Lung microvascular endothelial cell (primary cell): ENCODE data around the gene SLC25A30. TPM values are rescaled to one million over a fixed set of nuclear protein-coding genes. Genes with fewer than 3 reads are reported as not detected.
A peak's percentile ranks its signal among the peaks of the same experiment; 100 is the strongest.
"Not testable (repeated sequence)": the region's sequence is repeated elsewhere in the genome, so short reads cannot be mapped to it uniquely, and the experiment has no call there.

Source experiments
- DNase-seq, 2 donors: peaks; one replicate each; pipeline versions ENCODE4 v3.0.0 to v3.0.0-alpha.2; 2010; ENCODE audit warnings: low read depth in 2 of 2
- total RNA-seq: library from RNA; depleted of rRNA; stranded (reverse); fragments of >200 nt; gene quantifications from 2 replicates; pipeline ENCODE4 v1.2.1, GENCODE V29; 2014

The SLC25A30 gene
- total RNA-seq, 1 donor from 2014 or later, result 10.7 TPM

- no peak for DNase-seq
Measured at GRCh38 chr13:45432737-45433380, 14.7 kb upstream of the SLC25A30 start.

- not testable (repeated sequence) for DNase-seq
Measured at GRCh38 chr13:45426056-45426841, 8.1 kb upstream of the SLC25A30 start.

DNA sequence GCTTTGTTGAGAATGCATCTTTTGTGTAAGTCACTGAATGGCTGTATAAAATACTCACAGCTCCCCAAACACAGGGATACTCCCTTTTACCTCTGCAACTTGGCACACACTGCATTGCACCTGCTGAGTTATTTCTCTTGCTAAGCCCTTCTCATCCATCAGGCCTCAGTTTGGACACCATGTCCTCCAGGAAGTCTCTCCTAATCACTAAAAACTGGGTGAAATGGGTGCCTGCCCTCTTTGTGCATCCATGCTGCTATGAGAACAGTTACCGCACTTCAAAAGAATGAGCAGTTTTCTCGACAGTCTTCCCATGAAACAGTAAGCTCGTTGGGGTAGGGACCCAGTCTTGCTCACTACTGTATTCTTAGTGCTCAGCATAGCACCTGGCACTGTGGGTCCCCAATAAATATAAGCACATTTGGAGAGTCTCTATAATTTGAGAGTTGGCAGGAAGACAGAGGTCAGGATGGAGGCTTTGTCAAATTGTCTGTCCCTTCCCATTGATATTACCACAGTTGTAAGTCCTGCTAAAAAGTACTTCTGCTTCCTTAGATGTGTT lies 4.6 kb upstream of the SLC25A30 start:
- DNase-seq, result no peak

DNA sequence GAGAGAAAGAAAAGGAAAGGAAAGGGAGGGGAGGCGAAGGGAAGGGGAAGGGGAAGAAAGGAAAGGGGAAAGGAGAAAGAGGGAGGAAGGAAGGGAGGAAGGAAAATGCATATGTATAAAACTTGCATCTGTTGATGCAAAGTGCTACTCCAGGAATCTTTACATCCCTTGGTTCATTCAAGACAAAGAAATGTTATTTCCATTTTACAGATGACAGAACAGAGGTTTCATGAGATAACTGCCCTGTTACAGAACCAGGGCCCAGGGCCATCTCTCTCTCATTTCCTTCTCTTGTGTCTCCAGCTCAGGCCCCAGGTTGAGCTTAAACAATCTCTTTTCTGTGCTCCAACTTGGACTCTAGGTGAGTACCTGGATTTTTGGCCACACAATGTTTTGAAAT lies 1.8 kb upstream of the SLC25A30 start:
- DNase-seq, result no peak

DNA sequence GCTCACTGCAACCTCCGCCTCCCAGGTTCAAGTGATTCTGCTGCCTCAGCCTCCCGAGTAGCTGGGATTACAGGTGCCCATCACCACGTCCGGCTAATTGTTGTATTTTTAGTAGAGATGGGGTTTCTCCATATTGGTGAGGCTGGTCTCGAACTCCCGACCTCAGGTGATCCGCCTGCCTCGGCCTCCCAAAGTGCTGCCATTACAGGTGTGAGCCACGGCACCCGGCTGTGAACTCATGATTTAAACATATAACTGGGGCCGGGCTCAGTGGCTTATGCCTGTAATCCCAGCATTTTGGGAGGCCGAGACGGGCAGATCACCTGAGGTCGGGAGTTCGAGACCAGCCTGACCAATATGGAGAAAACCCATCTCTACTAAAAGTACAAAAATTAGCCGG lies 1.2 kb upstream of the SLC25A30 start:
- not testable (repeated sequence) for DNase-seq

GRCh38 chr13:45416516-45417128 lies 1.6 kb downstream of the SLC25A30 start:
- DNase-seq, result peak in 1 of 2 donors; percentile 17

- DNase-seq, result no peak
Measured at GRCh38 chr13:45415112-45415511, 3.1 kb downstream of the SLC25A30 start.

DNA sequence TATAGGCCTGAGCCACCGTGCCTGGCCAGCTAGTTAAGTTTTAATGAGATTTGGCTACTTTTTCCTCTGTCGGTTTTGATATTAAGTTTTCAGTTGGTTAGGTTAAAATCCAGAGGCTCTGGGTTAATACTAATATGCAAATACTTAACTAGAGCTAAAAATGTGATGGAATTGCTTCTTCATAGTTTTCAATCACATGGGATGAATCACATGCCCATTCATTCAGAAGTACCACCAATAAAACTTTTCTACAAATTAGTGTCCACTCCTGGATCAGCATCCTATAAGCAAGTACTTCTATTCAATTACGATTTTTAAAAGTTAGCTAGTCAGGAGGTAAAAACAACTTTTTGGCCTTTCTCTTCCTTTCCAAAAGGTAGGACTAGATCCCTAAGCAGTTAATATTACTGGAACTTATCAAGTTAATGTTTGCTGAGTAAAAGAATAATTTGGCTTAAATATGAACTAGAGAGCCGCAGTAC lies 4.3 kb downstream of the SLC25A30 start:
- DNase-seq, result no peak

- DNase-seq, result no peak
Measured at GRCh38 chr13:45412274-45413049, 5.7 kb downstream of the SLC25A30 start.

DNA sequence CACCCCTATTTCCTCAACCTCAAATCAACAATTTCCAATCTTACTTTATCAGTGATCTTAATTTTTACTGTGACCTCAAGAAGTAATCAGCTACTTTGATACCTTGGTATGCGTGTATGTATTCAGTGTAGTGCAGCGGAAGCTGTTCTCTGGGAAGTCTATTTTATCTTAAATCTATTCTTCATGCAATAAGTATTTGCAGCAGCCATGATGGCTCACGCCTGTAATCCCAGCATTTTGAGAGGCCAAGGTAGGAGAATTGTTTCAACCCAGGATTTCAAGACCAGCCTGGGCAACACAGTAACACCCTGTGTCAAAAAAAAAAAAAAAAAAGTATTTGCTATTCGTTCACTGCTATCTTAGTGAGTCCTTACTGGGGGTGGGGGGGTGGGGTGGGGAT lies 6.5 kb downstream of the SLC25A30 start:
- DNase-seq, result no peak

DNA sequence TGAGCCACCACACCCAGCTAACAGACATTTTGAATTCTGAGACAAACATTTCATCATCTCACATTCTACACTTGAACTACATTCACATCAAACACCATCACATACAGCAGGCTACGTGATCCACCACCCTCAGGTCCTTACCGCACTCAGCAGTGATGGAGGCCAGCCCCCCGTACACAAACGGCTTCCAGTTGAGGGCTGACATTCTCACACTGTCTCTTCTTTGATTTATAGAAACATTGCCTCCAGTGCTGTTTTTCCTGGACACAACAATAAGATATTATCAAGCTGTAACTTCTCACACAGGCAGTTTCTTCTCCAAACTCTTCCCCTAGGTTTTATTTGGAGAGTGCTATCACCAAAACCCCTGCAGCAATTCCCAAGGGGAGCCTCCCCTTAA lies 7.0 kb downstream of the SLC25A30 start:
- no peak for DNase-seq

GRCh38 chr13:45410466-45410865 lies 7.7 kb downstream of the SLC25A30 start:
- no peak for DNase-seq

- DNase-seq, result no peak
Measured at GRCh38 chr13:45410001-45410400, 8.2 kb downstream of the SLC25A30 start.

DNA sequence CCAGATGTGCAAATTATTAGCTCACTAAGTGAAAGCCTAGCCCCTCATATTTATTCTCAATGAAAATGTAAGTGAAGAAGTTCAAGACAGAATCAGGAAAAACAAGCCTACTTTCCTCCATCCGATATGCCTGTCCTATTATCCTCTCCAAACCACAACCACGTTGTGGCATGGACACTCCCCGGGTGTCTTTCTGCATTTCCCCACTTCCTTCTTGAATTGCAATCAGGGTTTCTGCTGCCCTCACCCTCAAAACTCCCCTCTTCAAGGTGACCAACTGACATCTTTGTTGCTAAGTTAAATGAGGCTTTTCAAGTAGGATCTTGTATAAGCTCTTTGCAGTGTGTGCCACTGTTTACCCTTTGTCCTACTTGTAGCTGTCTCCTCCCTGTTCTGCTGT lies 11.8 kb downstream of the SLC25A30 start:
- no peak for DNase-seq

DNA sequence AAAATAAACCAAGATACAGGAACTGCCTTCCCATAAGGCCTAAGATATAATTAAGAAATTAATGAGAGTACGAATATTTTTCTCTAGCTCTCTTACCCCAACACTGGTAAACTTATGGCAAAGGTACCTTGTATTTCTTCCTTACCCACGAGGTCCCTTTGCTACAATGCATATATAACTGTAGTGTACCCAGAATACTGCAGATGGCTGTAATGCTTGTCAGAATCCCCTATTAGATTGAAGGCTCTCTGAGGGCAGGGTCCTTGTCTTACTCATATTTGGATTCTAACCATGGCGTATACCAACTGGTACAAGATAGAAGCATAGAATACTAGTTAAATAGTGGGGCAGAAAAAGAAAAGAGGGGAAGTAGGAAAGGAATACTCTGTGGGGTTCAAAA lies 15.1 kb downstream of the SLC25A30 start:
- DNase-seq, result no peak

DNA sequence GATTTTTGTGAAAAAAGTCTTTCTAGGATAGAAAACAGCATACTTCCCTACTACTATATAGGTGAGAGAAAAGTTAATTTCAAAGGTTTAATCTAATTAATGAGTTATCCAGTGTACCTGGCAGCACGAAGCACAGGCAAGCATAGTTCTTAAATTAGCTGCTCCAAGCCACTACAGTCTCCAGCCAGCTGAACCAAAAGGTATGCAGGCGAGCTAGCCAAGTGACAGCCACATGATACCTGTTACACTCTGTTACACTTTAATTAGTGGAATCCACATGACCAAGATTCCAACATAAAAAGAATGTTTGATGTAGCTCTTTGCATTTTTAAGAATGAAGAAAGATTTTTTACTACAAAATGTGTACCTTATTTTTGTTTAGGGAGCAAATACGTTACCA lies 15.5 kb downstream of the SLC25A30 start:
- DNase-seq, result no peak

DNA sequence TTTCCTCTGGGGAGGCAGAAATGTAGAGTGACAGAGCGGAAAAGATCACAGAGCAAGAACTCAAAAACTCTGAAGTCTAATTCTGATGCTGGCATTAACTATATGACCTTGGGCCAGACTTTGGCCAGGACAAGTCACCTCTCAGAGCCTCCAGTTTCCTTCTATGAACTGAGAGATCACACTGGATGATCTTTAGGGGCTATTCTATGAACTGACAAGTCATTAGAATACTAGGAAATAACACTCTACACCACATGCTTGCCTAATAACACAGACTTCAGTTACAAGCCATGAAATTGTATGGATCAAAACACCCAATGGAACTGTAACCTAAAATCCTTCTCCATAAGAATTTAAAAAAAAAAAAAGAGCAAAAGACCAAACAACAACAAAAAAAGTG lies 16.9 kb downstream of the SLC25A30 start:
- DNase-seq, result no peak

- peak in 1 of 2 donors; percentile 20 for DNase-seq
Measured at GRCh38 chr13:45398877-45399276, 19.3 kb downstream of the SLC25A30 start.

DNA sequence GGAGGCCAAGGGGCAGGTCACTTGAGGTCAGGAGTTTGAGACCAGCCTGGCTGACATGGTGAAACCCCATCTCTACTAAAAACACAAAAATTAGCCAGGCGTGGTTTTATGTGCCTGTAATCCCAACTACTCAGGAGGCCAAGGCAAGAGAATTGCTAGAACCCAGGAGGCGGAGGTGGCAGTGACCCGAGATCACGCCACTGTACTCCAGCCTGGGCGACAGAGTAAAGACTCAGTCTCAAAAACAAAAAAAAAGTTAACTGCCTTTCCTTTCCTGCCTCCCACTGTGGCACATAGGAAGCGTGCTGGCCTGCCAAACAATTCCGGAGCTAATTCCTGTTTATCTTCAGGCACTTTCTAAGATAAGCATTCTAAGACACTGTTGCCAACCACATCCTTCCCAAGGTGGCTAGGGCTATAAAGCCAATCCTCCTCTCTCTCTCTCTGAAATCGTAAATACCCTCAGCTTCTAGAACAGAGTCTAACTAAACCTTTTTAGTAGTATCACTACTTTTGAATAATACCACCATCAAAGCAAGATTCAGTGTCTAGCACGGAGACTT lies 21.6 kb downstream of the SLC25A30 start:
- DNase-seq, result peak; percentile 23 to 66

GRCh38 chr13:45393941-45394570 lies 24.1 kb downstream of the SLC25A30 start:
- DNase-seq, result peak; percentile 66 to 76

GRCh38 chr13:45392811-45393210 lies 25.4 kb downstream of the SLC25A30 start:
- no peak for DNase-seq
